K562 (cell line): Measurements from ENCODE around the gene PRRC2A. TPM values are rescaled to one million over a fixed set of nuclear protein-coding genes. Genes with fewer than 3 reads are reported as not detected.

Experiments
- BCOR ChIP-seq: fragments of 450-650 bp; IDR thresholded peaks from 2 replicates; pipeline ENCODE4 v1.6.1; 2016
- CBX5 ChIP-seq: IDR thresholded peaks from 2 replicates; pipeline ENCODE4 v1.6.1; 2014; ENCODE audit warnings: low read depth, borderline replicate concordance
- ESRRA ChIP-seq: fragments of 450-650 bp; IDR thresholded peaks from 2 replicates; pipeline ENCODE4 v1.6.1; 2014; ENCODE audit warnings: low read depth, mild to moderate bottlenecking, moderate library complexity, borderline replicate concordance
- GATAD2A ChIP-seq: fragments of 450-650 bp; IDR thresholded peaks from 2 replicates; pipeline ENCODE4 v1.6.1; 2017
- IFI16 ChIP-seq: fragments of 250-450 bp; sonication (Bioruptor Pico); IDR thresholded peaks from 2 replicates; pipeline ENCODE4 v2.1.2; 2022; ENCODE audit warnings: mild to moderate bottlenecking, inconsistent platforms
- MEF2D ChIP-seq: conservative IDR thresholded peaks from 2 replicates; pipeline ENCODE4 v1.6.1; 2016; ENCODE audit warnings: low read depth, missing genetic modification characterization, missing compliant biosample characterization
- MGA ChIP-seq: fragments of 450-650 bp; IDR thresholded peaks from 2 replicates; pipeline ENCODE4 v1.6.1; 2016; ENCODE audit warnings: mild to moderate bottlenecking, moderate library complexity
- NR2C2 ChIP-seq, 2 experiments: fragments of 200-800 bp in 1 of 2; sonication (Bioruptor generic) in 1 of 2; sonication (generic) in 1 of 2; formaldehyde crosslinking in 1 of 2; IDR thresholded peaks; 2 replicates each; pipeline versions ENCODE4 v1.6.1 to v1.8.0; 2016 to 2022; ENCODE audit warnings: mild to moderate bottlenecking in 1 of 2, missing compliant biosample characterization in 1 of 2, missing genetic modification characterization in 1 of 2, missing genetic modification reagents in 1 of 2
- ZBTB8A ChIP-seq: fragments of 450-650 bp; IDR thresholded peaks from 2 replicates; pipeline ENCODE4 v1.6.1; 2018; ENCODE audit warnings: mild to moderate bottlenecking, moderate library complexity; ENCODE audit not compliant: partially characterized antibody
- ZNF121 ChIP-seq: sonication (generic); formaldehyde crosslinking; conservative IDR thresholded peaks from 2 replicates; pipeline ENCODE4 v1.8.0; 2022; ENCODE audit warnings: missing genetic modification reagents
- ZNF124 ChIP-seq: sonication (generic); formaldehyde crosslinking; IDR thresholded peaks from 2 replicates; pipeline ENCODE4 v1.8.1; 2022; ENCODE audit warnings: missing genetic modification reagents
- ZNF764 ChIP-seq: fragments of 250-450 bp; sonication (Bioruptor Pico); IDR thresholded peaks from 2 replicates; pipeline ENCODE4 v1.4.0; 2020; ENCODE audit warnings: low read depth, mild to moderate bottlenecking, moderate library complexity
- polyA plus RNA-seq, 8 experiments: library from polyadenylated mRNA; depleted of rRNA in 4 of 8; stranded (reverse) in 5 of 8; unstranded in 3 of 8; fragments of >200 nt; fragmentation: Nextera tagmentation in 2 of 8; fragmentation: Illumina TruSeq in 1 of 8; extraction: Ambion mirVana in 2 of 8; extraction: Trizol in 1 of 8; gene quantifications; 2 replicates each; pipeline versions ENCODE4 v1.2.1 to v1.2.3, GENCODE V29; 2011 to 2014; ENCODE audit warnings: inconsistent platforms in 1 of 8, missing spikeins in 1 of 8
- total RNA-seq, 7 experiments: library from RNA; depleted of rRNA in 6 of 7; stranded (reverse); fragments of >200 nt in 6 of 7; fragmentation: Illumina TruSeq in 2 of 7; extraction: Trizol in 2 of 7; gene quantifications; 2 replicates each; pipeline versions ENCODE4 v1.2.1 to v1.2.3, GENCODE V29; 2011 to 2021; ENCODE audit warnings: low replicate concordance in 1 of 7
- TF ChIP-seq, protein P1 (sequence below): fragments of 200-800 bp; sonication (Bioruptor generic); IDR thresholded peaks from 2 replicates; pipeline ENCODE4 v1.6.1; 2017; ENCODE audit warnings: missing genetic modification characterization, missing compliant biosample characterization
- TF ChIP-seq, protein P2 (sequence below): sonication (generic); formaldehyde crosslinking; IDR thresholded peaks from 2 replicates; pipeline ENCODE4 v1.8.0; 2022; ENCODE audit warnings: mild to moderate bottlenecking, missing genetic modification reagents

PRRC2A gene
- total and polyA plus RNA-seq, 9 of the 15 experiments (the other 6 are each of a cell fraction or from before 2014, with no cell fraction given): 1.0 to 332 (median 63.0) TPM

DNA sequence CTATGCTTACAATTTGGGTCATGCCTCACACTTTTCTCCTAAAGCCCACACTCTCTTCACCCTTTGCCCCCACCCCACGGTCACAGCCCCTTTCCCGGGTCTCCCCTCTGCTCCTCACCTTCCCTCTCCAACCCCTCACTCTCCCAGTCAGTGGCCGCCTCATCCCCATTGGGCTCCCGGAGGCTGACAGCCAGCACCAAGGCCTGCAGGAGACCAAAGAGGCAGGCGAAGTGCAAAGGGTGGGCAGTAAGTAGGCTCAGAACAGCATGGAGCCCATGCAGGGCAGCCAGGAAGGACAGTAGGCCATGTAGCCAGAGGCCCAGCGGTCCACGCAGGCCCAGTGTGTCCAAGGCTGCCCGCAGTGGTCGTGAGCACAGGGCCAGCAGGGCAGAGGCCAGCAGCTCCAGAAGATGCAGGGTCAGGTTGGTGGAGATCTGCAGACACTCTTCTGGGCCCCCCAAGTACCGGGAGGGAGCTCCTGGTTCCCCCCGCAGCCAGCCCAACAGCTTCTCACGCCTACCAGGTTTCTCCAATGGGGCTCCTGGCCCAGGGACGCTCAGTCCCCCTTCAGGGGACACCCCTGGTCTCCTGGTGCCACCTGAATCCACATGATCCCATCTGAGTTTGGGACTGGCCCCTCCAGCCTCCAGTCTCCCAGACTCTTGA is 38.6 kb downstream of the PRRC2A start (continued):
- TF ChIP-seq, protein P1, sequence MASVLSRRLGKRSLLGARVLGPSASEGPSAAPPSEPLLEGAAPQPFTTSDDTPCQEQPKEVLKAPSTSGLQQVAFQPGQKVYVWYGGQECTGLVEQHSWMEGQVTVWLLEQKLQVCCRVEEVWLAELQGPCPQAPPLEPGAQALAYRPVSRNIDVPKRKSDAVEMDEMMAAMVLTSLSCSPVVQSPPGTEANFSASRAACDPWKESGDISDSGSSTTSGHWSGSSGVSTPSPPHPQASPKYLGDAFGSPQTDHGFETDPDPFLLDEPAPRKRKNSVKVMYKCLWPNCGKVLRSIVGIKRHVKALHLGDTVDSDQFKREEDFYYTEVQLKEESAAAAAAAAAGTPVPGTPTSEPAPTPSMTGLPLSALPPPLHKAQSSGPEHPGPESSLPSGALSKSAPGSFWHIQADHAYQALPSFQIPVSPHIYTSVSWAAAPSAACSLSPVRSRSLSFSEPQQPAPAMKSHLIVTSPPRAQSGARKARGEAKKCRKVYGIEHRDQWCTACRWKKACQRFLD (CRISPR knock-in tag): no peak
- no peak for TF ChIP-seq CBX5
- TF ChIP-seq, protein P2, sequence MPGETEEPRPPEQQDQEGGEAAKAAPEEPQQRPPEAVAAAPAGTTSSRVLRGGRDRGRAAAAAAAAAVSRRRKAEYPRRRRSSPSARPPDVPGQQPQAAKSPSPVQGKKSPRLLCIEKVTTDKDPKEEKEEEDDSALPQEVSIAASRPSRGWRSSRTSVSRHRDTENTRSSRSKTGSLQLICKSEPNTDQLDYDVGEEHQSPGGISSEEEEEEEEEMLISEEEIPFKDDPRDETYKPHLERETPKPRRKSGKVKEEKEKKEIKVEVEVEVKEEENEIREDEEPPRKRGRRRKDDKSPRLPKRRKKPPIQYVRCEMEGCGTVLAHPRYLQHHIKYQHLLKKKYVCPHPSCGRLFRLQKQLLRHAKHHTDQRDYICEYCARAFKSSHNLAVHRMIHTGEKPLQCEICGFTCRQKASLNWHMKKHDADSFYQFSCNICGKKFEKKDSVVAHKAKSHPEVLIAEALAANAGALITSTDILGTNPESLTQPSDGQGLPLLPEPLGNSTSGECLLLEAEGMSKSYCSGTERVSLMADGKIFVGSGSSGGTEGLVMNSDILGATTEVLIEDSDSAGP (CRISPR knock-in tag): 0 out of 2 replicates have a peak, but pooled peaks have one; percentile 67
- TF ChIP-seq BCOR: no peak
- TF ChIP-seq ZBTB8A: no peak
- no peak for TF ChIP-seq GATAD2A
- no peak for TF ChIP-seq IFI16 (CRISPR knock-in tag)
- no peak for TF ChIP-seq MEF2D (tag)
- peak; percentile 62; the same call in 1 of the 2 replicates for TF ChIP-seq ZNF764
- TF ChIP-seq MGA: no peak
- no peak for TF ChIP-seq ESRRA
- no peak for TF ChIP-seq ZNF121 (CRISPR knock-in tag)
- TF ChIP-seq ZNF124 (CRISPR knock-in tag): no peak
- TF ChIP-seq NR2C2 (CRISPR knock-in tag; IDR thresholded peaks at IDR 0.05): 0 out of 2 replicates have a peak, but pooled peaks have one; percentile 28
- no peak for TF ChIP-seq NR2C2 (tag; IDR thresholded peaks at IDR 0.05)
